Stimulated activated CD4-positive, alpha-beta T cell treated with anti-CD3 and anti-CD28 coated beads, TNF-alpha, amount 100 ng/mL, for 24 hours (primary cell): ENCODE data around the gene SMYD3.

Experiments
- DNase-seq, 3 experiments: peaks; one replicate each; pipeline ENCODE4 v3.0.0-alpha.2; 2020; ENCODE audit warnings: low read depth in 3 of 3

The SMYD3 gene

DNA sequence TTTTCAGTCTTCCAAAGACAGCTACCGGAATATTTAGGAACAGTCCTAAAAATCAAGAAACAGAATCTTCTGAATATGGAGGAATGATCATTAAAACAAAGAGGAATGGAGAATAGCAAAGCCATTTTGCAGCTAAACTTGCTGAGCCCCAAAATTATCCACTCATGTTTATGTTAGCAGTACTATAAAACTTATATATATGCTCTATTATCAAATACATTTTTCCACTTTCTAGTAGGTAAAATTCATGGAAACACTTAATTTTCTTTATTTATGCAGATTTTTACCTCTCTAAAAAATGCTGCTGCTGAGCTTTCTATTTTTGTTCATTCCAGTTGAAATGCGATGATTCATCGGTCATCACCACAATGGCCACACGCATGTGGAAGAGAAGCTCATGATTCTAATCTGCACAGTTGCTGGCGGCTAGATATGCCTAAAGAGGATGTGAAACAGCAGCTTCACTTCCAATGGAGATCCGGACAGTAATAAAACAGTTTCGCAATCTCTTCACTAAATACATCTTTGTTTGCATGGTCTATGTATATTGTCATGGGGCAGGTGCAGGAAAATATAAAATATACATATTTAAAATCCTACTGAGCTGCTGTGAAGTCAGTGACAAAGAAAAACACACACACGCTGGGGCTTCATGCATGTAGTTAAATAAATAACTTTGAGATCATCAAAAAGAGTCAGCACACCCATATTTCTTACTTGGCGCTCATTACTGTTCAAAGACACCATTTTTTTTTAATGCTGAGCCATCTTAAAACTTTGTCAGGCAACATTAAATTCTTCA is 292.2 kb downstream of the SMYD3 start:
- DNase-seq: no peak

DNA sequence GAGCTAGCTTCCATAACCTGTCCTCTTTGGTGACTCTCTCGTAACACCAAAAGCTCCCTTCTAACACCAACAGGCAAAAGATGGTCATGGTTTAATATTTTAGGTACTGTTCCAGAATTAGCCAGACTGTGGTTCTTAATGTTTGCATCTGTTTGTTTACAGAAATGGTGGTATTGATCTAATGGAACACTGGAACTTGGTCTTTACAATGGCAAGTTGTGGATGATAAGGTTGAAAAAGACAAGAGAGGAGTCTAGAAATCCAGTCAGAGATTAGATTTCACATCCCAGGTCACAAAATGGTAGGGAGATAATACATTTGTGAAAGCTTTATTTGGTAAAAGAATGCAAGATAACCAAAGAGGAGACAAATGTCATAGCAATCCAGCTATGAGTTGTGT is 293.1 kb downstream of the SMYD3 start:
- no peak for DNase-seq

DNA sequence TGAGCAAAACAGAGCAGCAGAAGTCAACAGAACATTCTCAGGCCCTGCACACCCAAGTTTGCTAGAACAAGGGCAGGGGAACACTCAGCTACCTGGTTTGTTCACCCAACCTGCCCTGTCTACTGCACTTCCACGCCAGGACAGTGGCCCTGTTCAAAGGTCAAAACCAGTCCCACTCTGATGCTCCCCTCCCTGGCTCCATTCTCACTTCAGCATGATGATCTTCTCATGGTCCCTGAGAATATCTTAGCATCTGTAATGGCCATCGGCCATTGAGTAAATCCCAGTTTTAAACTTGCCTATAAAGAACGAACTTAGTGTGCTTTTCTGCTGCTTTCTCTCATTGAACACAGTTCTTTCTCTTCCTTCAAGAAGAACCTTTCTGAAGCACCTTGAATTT is 293.6 kb downstream of the SMYD3 start:
- no peak for DNase-seq

DNA sequence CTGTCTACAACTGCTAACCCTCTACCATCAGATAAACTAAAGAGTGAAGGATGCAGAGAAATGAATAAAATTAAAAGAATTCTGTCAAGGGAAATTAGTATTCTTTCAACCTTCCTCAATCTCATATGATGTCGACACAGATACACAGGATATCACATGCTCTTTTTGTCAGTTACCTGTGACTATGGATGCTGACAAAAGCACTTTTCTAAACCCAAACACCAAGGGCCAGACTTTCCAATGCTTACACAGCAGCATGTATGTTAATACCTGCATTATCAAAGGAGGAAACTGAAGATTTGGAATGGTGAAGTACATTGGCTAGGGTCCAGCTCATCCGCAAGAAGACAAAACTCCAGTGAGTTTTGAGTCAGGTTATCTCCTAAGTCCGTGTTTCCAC is 294.0 kb downstream of the SMYD3 start:
- no peak for DNase-seq

DNA sequence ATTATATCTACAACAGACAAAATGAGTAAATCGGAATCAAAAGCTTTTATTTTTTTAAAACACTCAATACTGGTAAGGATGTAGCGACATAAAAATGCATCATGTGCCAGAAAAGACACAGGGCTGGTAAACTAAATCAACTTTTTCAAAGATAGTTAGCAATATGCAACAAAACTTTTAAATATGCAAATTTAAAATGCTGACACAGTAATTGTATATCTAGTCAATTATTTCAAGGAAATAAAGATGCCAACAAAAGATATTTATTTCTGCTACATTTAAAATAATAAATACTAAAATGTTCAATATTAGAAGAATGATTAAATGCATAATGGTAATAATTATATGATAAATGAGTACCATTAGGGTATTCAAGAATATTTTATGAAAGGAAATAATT is 295.1 kb downstream of the SMYD3 start:
- DNase-seq: no peak

DNA sequence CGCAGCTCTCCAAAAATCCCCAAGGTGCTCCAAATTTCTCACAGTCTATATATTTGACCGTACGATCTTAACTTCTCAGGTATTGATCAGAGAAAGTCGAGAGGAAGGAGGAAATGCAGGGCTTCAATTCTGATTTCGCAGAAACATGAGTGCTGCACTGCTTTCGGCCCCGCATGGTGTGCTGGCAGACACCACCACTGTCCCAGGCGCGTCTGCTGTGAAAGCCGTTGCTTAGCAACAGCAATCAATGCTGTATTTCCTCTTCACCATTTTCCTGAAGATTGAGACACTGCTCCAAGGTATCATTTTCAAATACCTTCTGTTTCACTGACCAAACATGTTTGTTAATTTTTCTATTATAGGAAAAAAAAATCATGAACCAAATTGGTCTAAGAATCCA is 296.3 kb downstream of the SMYD3 start:
- DNase-seq: no peak

DNA sequence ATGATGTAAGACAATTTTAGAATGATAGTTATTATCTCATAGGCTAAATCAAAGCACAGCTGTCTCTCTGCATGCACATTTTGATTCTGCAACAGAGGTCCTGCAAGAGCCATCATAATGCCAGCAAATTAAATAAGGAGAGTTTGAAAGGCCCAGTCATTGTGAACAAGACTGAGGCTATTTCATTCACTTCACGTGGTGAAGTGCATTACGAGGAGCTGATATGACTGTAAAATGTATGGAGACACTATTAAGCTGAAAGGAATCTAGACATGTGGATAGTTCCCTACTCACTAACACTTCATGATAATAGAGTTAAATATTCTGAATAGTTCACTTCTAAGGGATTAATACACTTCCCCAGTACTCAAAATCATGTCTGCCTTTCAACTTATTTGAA is 299.0 kb downstream of the SMYD3 start:
- no peak for DNase-seq

DNA sequence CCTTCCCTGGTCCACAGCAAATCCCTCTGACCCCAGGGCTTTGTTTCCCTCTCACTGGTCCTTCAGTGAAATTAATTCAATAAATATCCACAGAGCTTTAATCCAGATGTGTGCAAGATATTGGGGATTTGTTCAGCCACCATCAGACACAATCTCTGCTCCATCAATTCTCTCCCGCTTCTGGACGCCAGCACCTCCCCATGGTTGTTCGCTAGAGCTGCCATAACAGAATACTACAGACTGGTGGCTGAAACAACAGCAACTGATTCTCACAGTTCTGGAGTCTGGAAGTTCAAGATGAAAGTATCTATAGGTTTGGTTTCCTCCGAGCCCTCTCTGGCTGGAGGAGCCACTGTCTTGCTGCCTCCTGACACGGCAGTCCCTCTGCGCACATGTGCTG is 303.9 kb downstream of the SMYD3 start:
- DNase-seq: no peak

DNA sequence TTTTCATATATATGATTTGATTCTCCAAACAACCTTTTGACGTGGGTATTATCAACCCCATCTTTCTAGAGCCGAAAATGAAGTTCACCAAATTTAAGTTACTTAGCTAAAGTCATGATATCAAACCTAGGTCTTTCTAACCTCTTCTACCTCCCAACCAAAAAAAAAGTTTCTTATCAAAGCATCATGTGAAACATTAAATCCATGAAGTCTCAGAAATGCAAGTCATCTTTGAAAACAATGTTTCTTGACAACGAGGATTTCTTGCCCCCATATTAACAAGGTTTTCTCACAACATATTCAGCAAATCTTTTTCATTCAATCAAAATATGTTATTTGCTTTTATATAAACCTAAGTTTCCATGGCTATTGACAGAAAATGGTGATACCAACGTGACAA is 306.3 kb downstream of the SMYD3 start:
- DNase-seq: no peak

DNA sequence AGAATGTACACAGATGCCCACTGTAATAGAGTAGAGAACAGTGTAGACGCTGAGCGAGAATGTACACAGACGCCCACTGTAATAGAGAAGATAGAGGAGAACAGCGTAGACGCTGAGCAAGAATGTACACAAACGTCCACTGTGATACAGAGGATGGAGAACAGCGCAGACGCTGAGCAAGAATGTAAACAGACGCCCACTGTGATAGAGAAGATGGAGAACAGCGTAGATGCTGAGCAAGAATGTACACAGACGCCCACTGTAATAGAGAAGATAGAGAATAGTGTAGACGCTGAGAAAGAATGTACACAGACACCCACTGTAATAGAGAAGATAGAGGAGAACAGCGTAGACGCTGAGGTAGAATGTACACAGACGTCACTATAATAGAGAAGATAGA is 306.9 kb downstream of the SMYD3 start:
- no peak for DNase-seq

DNA sequence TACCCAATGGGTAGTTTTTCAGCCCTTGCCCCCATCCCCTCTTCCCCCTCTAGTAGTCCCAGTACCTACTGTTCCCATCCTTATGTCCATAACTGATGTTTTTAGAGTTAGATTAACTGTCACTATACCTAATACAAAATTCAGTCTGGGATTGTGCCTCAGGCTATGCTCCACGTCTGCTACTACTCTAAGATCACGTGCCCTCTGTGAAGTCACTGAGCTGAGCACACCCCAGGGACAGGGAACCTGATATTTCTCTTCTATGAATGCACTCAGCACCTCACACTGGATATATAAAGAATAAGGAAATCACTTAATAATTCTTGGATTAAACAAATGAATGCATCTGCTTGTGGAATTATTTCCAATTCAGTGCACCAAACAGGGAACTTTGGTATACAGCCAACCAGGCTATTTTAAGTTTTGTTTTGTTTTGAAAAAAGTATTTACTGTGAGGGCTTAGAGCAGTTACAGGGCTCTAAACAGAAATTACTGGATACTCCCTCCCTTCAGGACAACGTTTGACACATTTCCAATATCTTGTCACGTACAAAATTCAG is 307.9 kb downstream of the SMYD3 start:
- no peak for DNase-seq

DNA sequence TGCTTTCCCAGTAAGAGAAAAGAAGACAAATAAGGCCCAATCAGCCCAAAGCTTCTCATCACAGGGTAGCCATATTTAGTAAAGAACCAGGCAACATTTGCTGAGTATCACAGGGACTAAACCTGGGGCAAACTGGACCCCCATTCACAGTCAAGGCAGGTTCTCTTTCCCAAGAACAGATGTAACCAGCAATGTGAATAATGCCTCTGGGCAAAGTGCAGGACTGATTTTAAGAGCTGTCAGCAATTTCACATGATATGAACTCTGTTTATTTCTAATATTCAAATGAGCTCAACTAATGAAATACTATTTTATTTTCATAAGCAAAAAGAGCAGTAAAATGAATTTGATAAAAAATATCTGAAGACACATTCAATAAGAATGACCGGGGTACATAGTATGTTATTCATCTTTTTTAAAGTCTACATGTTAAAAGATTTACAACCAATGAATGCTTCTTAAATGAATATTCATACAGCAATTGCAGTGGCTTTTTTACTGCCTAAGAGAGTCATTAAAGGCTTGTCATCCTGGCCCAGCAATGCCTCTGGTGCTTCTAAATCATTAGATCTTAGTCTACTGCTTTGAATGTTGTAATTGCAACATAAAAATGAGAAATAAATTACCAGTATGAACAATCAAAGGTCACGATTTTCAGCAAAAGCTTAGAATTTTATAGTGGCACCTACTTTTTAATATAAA is 308.8 kb downstream of the SMYD3 start:
- no peak for DNase-seq

DNA sequence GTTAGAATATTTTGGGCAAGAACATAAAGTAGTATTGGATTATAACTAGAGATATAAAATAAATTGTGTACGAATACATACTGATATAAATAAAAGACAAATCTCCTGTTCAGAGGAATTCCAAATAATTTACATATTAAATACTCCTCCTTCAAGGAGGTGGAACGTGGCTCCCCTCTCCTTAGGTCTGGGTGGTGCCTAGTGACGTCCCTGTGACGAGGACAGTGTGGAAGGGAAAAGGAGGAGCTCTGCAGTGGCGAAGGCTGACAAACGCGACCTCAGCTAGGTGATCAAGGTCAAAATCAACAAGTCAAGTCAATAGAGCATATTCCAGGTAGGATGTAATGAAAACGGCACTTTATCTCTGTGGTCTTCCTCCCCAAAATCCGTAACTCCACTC is 310.0 kb downstream of the SMYD3 start:
- no peak for DNase-seq

DNA sequence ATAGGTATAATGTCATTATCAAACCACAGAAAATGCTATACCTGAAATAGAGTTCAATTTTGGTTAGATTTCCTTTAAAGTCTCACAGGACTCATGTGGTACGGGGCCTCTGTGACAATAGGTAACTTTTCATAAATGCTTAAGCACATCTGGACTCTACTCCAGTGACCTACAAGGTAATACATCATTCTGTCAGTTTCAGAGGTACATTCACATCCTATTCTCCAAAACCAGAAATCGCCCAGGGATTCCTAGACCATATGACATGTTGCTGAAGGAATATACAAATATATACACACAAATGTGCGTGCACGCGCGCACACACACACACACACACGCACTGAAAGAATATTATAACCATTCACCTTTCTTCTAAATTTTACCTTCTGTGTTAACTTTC is 311.8 kb downstream of the SMYD3 start:
- DNase-seq: no peak

DNA sequence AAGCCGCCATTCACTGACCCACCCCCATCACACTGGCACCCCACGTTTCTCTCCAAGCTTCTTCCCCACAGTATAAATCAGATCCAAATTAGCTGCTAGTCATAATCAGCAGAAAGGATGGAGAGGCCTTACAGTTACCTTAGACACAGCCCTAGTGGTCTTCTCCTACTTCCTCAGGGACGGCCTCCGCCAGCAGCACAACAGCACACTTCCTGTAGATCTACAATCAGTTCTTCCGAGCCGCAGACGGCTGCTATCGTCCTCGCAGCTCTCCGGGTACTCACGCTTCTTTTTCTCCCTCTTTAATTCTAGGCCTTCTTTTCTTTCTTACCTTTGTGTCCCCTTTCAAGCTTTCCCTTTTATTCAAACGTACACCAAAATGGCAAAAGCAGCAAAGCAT is 313.5 kb downstream of the SMYD3 start:
- DNase-seq: no peak

DNA sequence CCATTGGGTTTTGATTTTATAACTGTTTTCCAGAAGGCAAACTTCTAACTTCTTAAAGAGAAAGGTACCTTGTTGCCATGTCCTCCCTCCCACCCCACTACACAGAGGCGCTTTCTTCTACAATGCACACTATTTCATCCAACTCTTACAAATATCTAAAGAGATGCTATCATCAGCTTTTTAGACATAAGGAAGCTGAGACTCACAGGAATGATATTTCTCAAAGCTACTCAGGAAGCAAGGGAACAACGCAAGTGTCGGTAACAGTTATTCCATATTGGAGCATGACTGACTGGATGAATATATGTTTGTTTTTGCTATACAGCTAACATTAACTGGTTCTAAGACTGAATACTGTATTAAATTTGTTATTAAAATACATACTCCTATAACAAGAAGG is 318.0 kb downstream of the SMYD3 start:
- no peak for DNase-seq

DNA sequence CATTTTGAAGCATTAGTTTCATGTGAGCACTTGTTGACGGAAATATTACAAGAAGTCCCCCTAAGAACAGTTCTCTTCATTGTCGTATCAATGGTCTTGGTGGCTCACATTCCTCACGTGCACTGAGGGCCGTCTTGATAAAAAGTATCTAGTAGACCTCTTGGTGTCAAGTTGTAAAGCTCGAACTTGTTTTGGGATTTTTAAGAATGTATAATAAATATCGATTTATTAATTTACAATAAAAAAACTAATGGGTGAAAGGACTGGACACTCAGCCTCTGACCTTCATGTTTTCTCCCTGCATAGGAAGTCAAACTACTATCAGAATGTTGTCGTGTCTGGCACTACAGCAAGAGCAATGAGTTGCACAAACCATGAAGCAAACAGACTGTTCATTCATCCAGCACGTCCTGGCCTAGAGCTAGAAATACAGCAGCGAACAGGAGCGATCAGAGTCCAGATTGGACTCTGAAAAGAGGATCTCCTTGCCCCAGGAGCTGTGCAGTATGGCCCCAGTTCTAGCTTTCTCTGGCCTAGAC is 319.2 kb downstream of the SMYD3 start:
- no peak for DNase-seq

DNA sequence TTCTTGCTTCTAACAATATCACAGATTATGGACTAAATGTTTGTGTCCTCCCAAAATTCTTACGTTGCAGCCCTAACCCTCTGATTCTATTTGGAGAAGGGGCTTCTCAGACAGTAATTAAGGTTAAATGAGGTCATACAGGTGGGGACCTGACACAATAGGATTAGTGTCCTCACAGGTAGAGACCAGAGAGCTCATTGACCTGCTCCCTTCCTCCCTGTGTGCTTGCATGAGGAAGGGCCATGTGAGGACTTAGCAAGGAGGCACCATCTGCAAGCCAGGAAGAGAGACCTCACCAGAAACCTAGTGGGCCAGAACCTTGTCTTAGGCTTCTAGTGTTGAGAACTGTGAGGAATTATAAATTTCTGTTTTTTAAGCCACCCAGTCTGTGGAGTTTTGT is 322.6 kb downstream of the SMYD3 start:
- DNase-seq: no peak

DNA sequence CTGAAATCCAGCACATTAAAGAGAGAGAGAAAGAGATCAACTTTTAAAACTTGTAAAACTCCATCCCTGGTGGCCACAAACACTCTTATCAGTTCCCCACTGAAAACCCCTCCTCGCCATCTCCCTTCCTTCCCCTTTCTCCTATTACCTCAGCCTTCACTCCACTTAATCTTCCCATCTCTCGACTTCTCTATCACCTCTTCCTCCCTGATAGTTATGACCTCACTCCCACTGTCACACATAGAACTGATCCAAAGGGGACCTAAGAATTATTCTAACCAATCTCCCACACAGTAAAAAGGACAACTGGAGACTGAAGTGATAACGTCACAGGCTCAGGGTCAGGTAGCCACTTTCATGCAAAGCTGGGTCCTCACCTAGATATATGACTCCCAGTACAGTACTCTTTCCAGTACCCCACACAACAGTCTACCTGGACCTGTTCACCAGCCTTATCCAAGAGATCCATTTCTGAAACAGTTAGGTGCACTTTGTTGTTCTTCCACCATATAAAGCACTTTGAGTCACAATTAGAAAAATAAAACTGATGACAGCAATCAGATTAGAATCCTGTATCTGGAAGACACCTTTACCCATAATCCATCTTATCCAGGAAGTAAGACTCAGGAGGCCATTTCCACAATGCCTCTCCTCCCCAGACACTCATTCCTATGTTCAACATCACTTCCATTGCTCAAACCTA is 324.8 kb downstream of the SMYD3 start:
- no peak for DNase-seq

DNA sequence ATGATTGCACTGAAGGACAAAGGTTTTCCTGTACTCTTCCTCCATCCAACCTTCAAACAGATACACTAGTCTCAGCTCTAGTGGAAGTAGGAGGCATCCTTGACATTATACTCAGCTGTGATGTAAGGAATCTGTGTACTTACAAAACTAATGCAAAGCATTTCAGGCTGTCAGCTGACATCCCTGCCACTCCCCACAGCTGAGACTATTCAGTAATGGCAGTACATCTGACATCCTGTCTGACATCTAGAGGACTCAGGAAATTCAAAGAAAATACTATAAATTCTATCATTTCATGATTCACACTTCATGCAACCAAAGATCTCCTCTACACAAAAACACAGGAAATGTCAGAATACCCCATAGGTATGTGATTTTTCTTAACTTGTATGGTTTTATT is 325.8 kb downstream of the SMYD3 start:
- DNase-seq: no peak

DNA sequence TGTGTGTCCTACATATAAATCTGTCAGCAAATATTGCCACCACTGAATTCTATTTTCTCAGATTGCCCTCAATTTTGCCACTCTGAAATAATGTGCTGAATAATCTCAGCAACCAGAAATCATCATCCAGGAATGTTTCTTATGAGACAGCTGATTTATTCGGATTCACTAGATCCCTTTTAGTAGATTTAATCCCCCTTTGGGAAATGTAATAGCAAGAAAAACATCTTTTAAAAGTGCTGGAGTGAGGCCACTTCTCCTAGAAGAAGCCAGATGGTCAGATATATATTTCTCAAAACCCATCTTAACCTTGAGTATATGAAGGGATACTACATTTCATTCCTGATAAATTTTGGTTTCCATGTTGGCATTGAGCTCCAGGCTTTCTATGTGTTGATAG is 327.7 kb downstream of the SMYD3 start:
- DNase-seq: no peak

DNA sequence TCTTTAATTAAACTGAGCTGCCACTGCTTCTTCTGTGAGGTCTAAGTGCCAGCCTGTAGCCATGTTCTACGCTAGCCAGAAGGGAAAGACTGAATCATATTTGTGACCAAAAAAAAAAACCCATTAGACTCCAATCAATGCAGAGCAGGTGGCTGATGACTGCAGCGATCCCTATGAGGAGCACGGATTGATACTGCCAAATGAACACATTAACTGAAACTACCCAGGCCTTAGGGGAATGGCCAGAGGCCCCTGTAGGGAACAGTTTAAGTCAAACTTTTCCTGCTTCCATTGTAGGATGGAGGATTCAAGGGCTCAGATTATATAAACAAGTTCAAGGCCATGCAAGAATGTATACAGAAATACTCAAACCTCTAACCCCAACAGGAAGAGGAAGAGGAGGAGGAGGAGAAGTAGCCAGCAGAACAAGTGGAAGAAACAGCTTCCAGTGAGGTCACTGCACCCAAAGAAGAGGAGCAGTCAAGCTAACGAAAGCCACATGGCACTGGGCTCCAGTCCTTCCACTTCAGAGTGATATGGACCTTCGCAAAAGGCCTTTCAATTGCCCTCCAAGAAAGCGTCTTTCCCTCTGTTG is 328.3 kb downstream of the SMYD3 start:
- DNase-seq: no peak
